LNCAP (cell line): Measurements from ENCODE around the gene LCN12.

Source experiments
- CTCF ChIP-seq: fragments of 450-650 bp; IDR thresholded peaks from 2 replicates; pipeline ENCODE4 v1.5.1; 2017; ENCODE audit warnings: mild to moderate bottlenecking

The LCN12 gene

GRCh38 chr9:136958473-136958872 is 6.4 kb downstream of the LCN12 start:
- no peak for TF ChIP-seq CTCF

GRCh38 chr9:136958898-136959850 is 7.1 kb downstream of the LCN12 start:
- no peak for TF ChIP-seq CTCF

- TF ChIP-seq CTCF, result no peak
Measured at GRCh38 chr9:136960212-136960937, 8.3 kb downstream of the LCN12 start.

- TF ChIP-seq CTCF, result no peak
Measured at GRCh38 chr9:136960938-136961275, 8.8 kb downstream of the LCN12 start.

GRCh38 chr9:136961279-136962065 is 9.4 kb downstream of the LCN12 start:
- TF ChIP-seq CTCF, result no peak

- no peak for TF ChIP-seq CTCF
Measured at GRCh38 chr9:136962163-136962562, 10.1 kb downstream of the LCN12 start.

GRCh38 chr9:136962701-136963248 is 10.7 kb downstream of the LCN12 start:
- no peak for TF ChIP-seq CTCF
